SK-N-SH treated with all-trans-retinoic acid at 6 μM for 48 hours (cell line): Measurements from ENCODE around the gene MIER1.

Source experiments
- CREB5 ChIP-seq: fragments of 250-450 bp; sonication (Bioruptor Pico); IDR thresholded peaks from 2 replicates; pipeline ENCODE4 v1.5.1; 2020; ENCODE audit warnings: low read depth, mild to moderate bottlenecking, moderate library complexity
- RARB ChIP-seq: fragments of 250-450 bp; sonication (Bioruptor Pico); IDR thresholded peaks from 2 replicates; pipeline ENCODE4 v1.8.0; 2021; ENCODE audit warnings: mild to moderate bottlenecking, moderate library complexity

GRCh38 chr1:66996018-66996682, 71.4 kb downstream of the MIER1 start:
- no peak for TF ChIP-seq CREB5 (CRISPR knock-in tag)
- no peak for TF ChIP-seq RARB
